Kasumi-1 (cell line): ENCODE results near the gene PHACTR3.

Experiments
- DNase-seq, 2 experiments: peaks; one replicate each; lab custom pipeline; 2025; lab: John Stamatoyannopoulos, UW

PHACTR3 gene

GRCh38 chr20:59574308-59574707 lies 30.0 kb upstream of the PHACTR3 start:
- no peak for DNase-seq

GRCh38 chr20:59575216-59575615 lies 29.1 kb upstream of the PHACTR3 start:
- DNase-seq = no peak

DNA sequence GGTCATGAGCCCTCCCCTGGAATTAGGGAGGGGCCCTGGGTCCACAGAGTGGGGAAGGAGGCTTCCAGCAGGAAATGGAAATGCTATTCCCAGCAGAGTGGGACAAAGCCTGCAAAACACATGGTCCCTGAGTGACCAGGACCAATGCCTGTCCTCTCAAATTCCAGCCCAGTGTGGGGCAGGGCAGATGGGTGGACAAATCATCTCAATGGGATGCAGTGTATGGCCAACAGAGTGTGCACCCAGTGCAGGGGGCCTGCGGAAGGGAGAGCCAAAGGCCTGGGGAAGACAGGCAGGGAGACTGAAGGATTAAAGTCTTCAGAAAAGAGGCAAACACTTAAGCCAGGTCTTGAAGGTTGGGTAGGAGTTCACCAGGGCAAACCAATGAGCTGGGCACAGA lies 28.7 kb upstream of the PHACTR3 start:
- no peak for DNase-seq

- no peak for DNase-seq
Observed at GRCh38 chr20:59576216-59576953, 28.0 kb upstream of the PHACTR3 start.

DNA sequence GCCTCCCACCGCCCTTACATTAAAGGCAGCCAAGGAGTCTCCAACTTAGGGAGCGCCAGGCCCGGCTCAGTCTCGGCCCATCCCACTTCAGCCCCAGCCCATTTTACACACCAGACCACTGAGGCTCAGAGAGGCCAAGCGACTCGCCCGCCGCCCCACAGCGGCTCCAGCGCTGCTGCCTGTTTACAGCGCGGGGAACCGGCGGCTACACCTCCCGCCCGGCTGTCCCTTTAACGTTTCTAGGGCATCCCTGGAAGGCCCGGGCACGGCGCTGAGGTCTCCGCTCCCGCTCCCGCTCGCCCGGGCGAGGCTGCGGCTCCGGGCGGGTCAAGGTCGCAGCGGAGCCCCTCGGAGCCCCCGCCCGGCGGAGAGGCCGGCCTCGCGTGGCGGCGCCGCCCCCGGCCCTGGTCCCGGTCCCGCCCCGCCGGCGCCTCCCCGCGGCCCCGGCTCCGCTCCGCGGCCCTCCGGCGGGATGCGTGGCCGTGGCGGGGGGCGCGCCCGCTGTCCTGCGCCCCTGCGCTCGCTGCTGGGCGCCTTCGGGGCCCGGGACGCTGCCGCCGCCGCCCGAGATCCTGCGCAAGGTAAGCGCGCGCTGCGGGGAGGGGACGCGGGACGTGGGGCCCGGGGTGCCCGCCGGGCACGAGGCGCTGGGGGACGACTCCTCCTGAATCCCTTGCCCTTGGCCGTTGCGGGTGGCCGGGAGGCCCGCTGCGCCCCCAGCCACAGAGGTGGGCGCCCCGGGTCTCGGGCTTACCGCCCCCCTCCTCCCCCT lies 27.1 kb upstream of the PHACTR3 start:
- DNase-seq = no peak

GRCh38 chr20:59577809-59578435 lies 26.4 kb upstream of the PHACTR3 start:
- no peak for DNase-seq

DNA sequence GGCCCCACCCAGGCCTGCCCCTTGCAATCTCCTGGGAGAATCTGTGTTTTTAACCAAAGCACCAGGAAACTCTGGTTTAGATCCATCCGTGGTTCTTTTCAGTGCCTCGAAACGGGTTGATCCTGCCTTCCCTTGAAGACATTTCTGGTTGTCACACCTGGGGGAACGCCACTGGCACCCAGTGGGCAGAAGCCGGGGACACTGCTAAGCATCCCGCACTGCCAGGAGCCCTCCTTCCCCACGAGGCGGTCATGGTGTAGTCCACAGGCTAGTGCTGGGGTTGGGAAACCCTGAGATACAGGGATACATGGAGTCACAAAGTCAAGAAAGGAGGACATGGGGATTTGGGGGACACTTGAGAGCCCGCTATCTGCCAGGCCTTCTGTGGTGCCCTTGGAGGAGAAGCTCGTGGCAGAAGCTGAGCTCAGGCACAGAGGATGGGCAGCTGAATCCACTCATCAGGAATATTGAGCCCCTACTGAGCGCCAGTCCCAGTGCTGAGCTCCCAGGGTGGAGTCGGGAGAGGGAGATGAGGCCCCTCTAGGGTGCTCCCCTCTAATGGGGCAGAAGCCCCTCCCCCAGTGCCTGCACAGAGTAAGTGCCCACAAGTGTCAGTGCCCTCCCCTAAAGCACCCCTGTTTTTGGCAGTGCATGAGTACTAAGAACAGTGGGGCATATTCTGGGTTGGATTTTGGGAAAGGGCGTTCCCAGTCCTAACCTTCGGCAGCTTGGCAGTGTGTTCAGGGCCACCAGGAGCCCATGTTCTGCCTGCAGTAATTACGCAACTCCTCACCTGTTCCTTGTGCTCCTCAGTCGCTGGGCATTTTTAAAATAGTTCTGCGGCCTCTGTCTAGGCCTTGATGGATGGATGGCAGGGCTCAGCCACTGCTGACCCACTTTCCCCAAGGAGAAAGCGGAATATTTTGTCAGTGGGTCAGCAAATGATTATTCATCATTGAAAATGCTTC lies 25.6 kb upstream of the PHACTR3 start:
- no peak for DNase-seq

- no peak for DNase-seq
Observed at GRCh38 chr20:59579404-59580145, 24.8 kb upstream of the PHACTR3 start.

DNA sequence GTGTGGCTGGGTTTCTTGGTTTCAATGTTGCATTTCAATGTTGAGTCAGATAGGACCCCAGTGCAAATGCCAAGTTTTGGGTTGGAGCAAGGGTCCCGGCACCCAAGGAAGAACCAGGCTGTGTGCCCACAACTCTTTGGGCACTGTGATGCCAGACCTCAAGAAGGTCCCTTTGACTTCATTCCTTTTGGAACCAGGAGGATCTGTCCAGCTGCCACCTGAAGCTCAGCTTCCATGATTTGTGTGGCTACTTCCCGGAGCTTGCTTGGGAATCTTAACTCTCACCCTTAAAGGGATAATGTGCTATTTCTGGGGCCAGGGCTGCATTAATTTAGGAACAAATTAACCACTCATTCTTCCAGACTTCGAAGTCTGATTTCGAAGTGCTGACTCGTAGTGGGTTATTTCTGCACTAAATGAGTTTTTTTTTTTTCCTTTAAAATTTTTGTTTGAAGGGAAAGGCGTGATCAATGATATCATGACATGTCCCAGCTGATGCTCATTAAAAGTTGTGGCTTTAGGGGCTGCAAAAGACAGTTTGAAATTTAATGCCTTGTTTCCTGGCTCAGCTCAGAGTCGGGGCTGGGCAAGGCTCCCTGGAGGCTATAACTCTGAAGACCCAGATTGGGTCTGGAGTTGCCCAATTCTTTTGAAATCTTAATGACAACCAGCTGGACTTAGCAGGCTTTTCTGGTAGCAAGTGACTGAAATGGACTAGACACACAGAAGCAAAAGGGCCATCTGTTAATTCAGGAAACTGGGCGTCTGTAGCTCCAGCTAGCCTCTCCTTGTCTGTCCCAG lies 24.0 kb upstream of the PHACTR3 start:
- no peak for DNase-seq

- no peak for DNase-seq
Observed at GRCh38 chr20:59580991-59581401, 23.3 kb upstream of the PHACTR3 start.

- no peak for DNase-seq
Observed at GRCh38 chr20:59581993-59582679, 22.2 kb upstream of the PHACTR3 start.

GRCh38 chr20:59583428-59584277 lies 20.7 kb upstream of the PHACTR3 start:
- DNase-seq = no peak

DNA sequence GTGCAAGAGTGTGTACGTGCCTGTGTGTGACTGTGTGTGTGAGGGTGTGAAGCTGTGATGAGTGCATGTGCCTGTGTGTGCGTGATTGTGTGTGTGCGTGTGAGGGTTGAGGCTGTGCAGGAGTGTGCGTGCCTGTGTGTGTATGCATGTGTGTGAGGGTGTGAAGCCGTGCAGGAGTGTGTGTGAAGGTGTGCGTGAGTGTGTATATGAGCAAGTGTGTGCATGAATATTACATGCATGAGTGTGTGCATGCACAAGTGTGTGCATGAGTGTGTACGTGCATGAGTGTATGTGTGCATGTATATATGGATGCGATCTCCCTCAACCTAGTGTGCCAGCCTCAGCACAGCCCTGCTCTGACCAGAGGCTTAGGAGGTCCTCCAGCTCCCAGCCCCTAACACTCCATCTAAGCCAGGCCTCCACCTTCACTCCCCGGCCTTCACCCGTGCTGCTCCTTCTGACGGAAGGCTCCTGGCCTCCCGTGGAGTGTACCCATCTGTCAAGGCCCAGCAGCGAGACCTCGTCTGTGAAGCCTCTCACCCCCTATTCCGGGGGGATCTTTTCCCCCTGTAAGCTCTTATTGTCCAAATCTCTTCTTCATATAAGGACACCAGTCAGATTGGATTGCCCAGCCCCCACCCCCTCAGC lies 19.9 kb upstream of the PHACTR3 start:
- no peak for DNase-seq

GRCh38 chr20:59585714-59586409 lies 18.5 kb upstream of the PHACTR3 start:
- DNase-seq = no peak

- DNase-seq = no peak
Observed at GRCh38 chr20:59586613-59587012, 17.7 kb upstream of the PHACTR3 start.

- no peak for DNase-seq
Observed at GRCh38 chr20:59587570-59587969, 16.8 kb upstream of the PHACTR3 start.

- DNase-seq = no peak
Observed at GRCh38 chr20:59588236-59588855, 16.0 kb upstream of the PHACTR3 start.
